Keratinocyte (primary cell): ENCODE measurements around the gene TMBIM1.

Source experiments
- CTCF ChIP-seq, 3 experiments: IDR thresholded peaks in 1 of 3; conservative IDR thresholded peaks in 1 of 3; optimal IDR thresholded peaks in 1 of 3; 2 replicates in 2 of 3; 3 replicates in 1 of 3; pipeline versions ENCODE3 to v1.5.1; 2011; ENCODE audit warnings: low read length in 3 of 3, mild to moderate bottlenecking in 3 of 3, moderate library complexity in 2 of 3, control low read depth in 1 of 3, inconsistent platforms in 1 of 3; ENCODE audit not compliant: insufficient read depth in 2 of 3; ENCODE audit errors: extremely low read depth in 1 of 3
- EZH2 ChIP-seq: IDR thresholded peaks from one replicate; pipeline ENCODE4 v1.6.1; 2012; ENCODE audit warnings: inconsistent platforms, mild to moderate bottlenecking, low read length, moderate library complexity

DNA sequence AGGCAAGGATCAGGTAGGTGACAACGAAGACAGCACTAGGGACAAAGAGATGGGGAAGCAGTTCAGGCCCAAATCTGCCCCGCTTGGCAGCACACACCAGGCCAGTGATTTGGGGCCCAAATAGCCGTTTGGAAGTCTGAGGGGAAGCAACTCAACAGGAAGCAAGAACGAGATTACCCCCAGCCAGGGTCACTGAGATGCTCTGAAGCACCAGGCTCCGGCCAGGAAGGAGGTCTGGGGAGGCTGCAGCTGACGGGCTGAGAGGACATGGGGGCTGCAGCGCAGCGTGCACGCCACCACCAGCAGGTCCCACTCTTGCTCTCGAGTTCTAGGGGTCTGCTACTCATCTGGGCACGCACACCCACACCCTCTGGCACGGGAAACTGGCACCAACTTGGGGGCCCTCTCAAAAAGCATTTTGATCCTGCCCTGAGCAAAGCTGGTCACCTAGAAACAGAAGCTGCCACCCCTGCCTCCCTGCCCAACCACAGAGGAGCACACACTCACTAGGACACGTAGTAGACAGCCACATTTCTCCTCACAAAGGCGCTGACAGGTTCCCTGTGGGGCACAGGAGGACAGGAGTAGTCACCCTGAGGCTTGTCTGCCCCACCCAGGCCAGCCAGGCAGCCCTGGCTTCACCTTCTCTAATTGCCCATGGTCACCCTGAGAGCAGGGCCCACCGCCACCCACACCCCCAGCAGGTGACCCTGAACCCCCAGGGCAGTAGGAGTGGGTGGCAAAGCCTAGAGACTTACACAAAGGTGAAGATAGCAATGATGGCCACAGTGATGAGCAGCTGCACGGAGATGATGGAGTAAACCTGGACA lies 13.6 kb downstream of the TMBIM1 start:
- no peak for TF ChIP-seq EZH2
- no peak for TF ChIP-seq CTCF (optimal IDR thresholded peaks at IDR 0.05 in 1 of 3, IDR thresholded peaks at IDR 0.05 in 1 of 3, conservative IDR thresholded peaks at IDR 0.05 in 1 of 3; ENCODE audit: extremely low read depth in 1 of 3, insufficient read depth in 2 of 3, low read length in 3 of 3)
